NCI-H128 (cell line): ENCODE results near the gene OTOG.
A peak's percentile ranks its signal among the peaks of the same experiment; 100 is the strongest.

Experiments used
- DNase-seq: peaks from one replicate; lab custom pipeline; 2025; ENCODE audit not compliant: unreplicated experiment; lab: John Stamatoyannopoulos, UW

Gene OTOG

DNA sequence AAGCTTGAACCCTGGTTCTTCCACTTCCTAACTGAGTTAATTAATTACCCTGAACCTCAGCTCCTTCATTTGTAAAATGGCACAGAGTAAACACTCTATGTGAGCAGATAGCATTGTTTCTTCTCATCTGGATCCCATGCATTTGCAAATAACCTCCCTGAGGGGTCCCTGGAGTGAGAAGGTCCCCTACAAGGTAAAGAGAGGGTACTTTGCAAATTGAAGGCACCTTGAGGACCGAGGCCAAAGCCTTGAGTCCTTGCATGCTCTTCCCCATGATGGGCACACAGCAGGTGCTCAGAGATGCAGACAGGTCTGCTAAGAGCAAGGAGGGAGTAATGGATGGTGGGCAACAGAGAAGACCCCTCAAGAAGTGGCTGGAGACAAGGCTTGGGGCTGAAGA, 33.2 kb downstream of the OTOG start:
- DNase-seq: no peak

DNA sequence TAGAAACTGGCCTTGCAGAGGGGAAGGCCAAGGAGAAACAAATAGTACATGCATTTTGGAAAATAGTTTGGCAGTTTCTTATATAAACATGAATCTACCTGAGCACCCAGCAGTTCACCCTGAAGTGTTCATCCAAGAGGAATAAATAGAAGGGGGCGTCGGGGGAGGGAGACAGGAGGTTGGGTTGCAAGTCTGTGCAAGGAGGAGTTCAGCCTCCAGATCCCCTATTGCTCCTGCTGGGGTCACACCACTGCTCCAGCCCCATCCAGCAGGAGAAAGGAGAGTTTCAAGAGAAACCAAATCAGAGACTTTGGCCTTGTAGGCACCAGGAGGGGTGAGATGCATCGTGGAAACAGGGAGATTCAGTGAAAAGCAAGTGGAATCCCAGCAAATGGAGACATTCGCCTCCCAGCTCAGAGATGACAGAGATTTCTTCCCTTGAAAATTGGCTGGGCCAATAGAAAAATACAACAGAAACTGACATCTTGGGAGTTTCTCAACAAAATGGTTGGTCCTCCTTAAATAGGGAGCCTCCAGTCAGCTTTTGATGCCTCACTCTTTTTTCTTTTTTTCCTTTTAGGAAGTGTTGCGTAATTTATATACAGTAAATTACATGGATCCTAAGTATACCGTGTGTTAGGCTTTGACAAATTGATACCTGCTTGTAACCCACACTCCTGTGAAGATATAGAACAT, 34.1 kb downstream of the OTOG start:
- no peak for DNase-seq

DNA sequence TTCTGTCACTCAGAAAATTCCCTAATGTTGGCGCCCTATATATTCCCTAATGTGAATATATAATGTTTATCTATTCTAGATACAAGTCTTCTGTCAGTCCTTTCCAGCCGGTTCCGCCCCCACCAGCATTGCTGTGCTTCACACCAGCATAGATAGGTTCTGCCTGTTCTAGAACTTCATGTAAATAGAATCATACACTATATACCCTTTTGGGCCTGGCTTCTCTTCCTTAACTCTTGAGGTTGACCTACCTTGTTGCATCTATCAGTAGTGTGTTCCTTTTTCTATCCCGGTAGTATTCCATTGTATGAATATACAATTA, 34.6 kb downstream of the OTOG start:
- DNase-seq: no peak

DNA sequence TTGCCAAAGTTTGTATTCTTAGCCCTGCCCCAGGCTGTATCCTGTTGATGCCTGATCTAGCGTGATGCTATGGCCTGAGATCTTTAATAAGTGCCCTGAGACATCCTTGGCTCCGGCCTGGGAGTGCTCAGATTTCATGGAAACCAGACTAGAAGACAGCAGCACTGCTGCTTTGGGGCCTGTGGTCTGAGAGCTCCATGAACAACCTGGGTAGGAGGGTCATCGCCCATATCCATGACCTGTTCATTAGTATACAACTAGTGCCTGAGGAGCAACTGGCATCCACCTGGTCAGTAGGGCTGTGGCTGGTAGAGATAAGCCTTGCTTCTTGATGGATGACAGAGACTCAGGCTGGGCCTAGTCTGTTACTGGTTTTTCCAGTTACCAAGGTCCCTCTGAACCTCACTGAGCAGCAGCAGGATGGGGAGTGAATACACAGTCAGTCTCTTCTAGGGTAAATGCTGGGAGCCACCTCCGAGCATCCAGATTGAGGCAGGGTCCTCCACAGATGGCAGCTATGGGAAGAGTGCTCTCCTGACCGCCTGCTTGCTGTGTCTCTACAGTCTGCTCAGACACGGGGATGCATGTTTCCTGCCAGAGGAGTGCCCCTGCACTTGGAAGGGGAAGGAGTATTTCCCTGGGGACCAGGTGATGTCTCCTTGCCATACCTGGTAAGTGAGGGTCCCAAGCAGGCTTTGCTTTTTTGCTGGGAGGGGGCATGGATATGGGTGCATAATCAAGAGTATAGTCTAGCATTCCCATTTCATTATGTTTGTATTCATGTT, 39.0 kb downstream of the OTOG start:
- no peak for DNase-seq

DNA sequence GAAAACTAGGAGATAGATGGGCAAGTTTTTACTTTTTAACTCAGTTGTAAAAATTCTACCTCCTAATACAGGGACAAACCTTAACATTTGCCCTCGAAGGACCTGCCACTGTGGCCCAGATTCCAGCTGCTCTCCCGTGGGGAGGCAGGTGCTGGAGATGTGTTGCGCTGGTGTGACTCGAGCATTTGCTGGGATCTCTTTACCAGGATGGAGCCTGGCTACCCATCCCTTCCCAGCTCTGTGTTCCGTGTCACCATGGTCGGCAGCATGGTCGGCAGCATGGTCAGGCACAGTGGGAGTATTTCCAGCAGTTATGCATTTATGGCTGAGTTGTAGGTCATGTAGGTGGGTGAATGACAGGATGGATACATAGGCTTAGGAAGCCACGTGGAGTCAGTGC, 41.1 kb downstream of the OTOG start:
- DNase-seq: no peak

DNA sequence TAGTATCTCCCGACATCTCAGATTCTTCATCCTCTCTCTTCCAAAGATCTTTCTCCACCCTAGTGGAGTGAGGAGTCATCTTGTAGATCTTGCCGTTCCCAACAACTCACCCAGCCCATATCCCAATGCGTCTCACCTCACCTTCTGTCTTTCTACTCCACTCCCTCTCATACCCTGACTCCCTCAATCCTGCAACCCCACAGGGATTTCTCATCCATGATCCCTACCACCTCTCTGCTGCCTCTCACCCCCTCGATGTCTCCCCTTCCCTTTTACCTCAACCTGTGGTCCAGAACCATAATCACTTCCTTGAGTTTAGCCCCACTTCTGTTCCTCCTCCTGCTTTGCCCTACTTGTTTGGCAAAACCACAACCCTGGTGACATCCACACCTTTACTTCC, 41.7 kb downstream of the OTOG start:
- no peak for DNase-seq

DNA sequence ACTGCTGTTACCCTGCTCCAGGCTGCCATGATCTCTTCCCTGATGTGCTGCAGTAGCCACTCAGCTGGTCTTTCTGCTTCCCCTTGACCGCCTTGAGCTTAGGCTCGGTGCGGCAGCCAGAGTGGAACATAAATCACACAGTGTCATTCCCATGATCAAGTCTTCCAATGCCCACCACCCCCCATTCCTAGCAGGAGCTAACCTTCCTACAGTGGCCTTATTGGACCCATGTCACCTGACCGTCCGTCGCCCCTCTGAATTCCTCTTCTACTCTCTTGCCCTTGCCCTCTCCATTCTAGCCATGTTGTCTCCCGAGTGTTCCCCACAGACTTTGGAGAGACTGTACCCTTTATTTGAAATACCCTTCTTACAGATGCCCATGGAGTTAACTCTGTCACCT, 43.4 kb downstream of the OTOG start:
- no peak for DNase-seq

DNA sequence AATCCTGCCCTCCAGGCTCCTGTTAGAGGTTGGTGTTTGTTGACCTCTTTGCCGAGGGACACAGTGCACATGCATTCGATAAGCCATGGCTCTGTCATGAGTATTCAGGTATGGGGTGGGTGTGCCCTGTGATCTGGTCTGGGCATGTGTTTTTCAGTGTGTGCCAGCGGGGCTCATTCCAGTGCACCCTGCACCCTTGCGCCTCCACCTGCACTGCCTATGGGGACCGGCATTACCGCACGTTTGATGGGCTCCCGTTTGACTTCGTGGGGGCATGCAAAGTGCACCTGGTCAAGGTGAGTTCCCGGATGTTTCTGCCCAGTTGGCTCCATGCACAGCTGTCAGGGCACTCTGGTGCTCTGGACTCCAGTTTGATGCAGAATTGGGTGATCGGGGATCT, 44.2 kb downstream of the OTOG start:
- DNase-seq: no peak

DNA sequence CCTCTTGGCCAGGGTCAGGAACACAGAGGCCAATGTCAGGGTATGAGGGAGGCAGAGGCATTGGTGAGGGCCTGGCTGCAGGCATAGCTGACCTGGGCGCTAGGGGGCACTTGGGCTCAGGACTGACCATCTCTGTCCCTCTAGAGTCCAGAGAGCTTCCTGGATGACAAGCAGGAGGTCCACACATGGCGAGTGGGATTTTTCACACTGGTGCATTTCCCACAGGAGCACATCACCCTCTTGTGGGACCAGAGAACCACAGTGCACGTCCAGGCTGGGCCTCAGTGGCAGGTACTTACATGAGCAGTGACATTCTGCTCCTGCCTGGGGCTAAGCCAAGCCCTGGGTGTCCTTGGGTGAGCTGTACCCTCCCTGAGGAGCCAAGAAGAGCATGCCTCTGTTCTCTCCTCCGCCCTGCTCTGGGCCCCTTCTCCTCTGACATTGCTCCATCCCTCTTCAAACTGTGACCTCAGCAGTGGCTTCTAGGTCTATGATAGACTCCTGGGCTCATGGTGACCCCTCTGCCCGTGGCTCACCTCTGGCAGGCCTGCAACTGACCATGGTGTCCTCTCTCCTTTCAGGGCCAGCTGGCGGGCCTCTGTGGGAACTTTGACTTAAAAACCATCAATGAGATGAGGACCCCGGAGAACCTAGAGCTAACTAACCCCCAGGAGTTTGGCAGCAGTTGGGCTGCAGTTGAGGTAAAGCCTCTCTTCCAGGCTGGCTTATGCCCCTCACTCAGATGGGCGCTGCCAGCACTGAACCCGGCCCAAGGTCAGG, 46.6 kb downstream of the OTOG start:
- DNase-seq: no peak

DNA sequence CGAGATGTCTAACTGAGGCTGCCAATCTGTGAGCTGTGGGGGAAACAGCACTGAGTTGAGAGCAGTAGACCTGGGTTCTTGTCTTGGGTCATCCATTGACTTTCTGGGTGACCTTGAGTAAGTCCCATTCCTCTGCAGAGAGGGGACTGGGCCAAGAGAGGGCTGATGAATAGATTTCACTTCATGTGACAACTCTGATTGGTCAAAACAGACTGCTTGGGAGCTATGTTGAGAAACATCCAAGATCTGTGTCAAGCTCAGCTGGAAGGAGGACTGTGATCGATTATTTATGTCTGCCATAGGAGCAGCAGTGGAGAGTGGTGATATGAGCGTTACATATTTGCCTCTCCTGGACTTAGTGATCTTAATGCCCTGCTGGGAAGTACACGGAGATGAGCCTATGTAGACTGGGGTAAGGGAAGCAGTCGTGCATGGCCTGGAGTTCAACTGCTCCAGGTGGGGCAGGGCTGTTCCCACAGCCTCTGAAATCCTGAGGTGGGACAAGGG, 47.7 kb downstream of the OTOG start:
- no peak for DNase-seq

DNA sequence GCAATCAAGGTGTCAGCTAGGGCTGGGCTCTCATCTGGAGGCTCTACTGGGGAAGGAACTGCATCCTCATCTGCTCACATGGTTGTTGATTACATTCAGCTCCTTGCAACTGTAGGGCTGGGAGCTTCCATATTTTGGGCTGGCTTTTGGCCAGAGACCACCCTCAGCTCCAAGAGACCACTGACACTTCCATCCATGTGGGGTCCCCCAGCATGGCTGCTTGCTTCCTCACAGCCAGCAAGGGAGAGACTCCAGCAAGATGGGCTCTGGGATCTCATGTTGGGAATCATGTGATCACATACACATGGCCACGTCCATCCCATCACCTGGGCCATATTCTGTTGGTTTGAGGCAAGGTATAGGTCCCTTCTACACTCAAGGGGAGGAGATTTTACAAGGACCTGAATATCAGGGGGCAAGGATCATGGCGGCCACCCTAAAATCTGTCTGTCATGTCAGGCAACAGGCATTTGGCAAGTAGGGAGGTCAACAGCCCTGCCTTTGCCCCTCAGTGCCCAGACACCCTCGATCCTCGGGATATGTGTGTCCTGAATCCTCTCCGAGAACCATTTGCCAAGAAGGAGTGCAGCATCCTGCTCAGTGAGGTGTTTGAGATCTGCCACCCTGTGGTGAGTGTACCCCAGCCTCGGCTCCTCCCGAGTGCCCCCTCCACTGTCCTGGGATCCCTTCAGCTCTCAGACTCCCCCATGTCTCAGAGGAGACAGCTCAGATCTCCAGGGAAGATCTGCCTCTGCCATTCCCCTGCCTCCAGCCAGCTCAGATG, 48.7 kb downstream of the OTOG start:
- DNase-seq: no peak

DNA sequence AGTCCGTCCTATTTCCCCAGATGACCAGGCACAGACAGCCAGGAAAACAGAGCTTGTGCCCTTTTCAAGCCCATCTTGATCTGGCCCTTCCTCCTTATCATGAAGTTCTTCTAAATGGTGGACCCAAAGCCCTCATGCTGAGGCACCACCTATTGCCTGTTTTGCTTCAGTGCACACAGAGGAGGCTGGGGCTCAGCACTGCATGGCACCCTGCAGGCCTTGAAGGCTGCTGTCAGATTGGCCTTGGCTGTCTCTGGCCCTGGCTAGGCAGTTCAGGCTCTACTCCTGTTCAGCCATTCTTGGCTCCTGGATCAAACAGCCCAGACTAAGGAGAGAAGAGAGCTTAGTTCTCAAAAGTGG, 49.2 kb downstream of the OTOG start:
- no peak for DNase-seq

DNA sequence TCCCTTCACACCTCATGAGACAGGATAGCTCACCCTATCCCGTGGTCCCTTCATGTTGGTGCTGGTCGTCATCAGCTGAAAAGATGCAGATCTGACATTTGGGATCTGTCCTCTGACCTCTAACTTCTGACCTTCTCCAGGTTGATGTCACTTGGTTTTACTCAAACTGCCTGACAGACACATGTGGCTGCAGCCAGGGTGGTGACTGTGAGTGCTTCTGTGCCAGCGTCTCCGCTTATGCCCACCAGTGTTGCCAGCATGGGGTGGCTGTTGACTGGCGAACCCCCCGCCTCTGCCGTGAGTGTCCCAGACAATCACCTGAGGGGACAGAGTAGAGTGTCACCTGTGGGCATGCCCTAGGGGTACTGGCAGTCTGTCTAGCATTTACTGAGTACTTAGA, 49.7 kb downstream of the OTOG start:
- DNase-seq: no peak

DNA sequence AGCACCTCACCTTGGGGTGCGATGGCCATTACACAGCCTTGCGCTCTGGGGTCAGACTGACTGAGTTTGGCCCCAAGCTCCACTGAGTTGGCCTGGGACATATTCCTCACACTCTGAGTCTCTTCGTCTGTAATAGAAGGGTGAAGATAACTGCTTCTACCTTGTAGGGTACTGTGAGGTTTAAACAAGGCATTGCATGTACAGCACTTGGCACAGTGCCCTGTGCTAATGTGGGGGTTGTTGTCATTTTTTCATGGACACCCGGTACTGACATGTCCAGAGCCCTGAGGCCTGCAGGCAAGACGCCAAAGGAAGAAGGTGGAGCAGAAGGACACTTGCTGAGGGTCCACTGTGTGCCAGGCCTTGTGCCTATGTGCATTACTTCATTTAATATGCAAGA, 50.7 kb downstream of the OTOG start:
- DNase-seq: no peak

DNA sequence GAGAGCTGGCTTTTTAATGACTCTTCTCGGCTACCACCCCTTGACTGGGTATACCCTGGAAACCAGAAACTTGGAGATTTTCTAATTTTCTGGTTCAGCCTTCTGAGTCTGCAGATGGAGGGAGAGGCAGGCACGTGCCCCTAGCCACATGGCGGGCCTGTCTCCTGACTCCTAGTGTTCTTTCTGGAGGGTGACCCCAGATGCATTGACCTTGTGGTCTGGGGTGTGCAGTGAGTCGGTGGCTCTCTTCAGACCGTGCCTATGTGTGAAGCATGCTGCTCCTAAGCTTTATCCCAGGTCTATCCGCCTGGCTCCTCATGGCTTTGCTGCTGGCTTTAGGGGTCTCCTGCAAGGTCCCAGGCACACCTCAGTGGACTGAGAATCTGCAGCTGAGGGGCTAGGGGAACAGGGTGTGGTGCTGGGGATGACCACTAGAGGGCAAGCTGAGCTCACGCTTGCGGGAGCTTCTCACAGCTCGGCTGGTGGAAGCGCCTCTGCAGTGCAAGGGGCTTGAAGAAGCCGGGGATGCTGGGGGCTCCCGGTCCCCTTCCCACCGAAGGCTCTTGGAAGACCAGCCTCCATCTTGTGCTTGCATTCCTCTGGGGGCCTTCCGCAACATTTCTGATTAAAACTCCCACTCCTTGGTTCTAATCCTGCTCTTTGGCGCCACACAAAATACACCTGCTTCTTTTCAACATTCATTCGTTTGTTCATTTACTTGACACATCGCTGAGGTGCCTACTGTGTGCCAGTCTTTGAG, 51.8 kb downstream of the OTOG start:
- DNase-seq: peak; percentile 51

DNA sequence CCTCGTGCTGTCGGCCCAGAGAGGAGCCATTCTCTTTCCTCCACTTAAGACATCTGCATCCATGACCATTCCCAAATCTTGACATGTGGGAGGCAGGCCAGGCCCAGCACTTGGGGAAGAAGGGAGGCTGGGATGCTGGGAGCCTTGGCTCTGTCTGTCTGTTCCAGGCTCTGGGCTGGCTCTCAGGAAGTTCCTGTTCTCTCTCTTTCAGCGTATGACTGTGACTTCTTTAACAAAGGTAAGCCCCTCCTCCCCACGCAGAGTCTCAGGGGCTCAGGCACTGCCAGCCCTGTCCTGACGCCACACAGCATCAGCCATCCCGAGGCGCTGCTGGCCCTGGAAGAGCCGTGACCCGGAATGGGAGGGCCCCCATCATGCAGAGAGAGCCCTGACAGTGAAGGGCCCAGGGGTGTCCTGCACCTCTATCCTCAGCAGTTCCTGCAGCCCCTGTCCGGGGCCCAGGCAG, 52.4 kb downstream of the OTOG start:
- no peak for DNase-seq

DNA sequence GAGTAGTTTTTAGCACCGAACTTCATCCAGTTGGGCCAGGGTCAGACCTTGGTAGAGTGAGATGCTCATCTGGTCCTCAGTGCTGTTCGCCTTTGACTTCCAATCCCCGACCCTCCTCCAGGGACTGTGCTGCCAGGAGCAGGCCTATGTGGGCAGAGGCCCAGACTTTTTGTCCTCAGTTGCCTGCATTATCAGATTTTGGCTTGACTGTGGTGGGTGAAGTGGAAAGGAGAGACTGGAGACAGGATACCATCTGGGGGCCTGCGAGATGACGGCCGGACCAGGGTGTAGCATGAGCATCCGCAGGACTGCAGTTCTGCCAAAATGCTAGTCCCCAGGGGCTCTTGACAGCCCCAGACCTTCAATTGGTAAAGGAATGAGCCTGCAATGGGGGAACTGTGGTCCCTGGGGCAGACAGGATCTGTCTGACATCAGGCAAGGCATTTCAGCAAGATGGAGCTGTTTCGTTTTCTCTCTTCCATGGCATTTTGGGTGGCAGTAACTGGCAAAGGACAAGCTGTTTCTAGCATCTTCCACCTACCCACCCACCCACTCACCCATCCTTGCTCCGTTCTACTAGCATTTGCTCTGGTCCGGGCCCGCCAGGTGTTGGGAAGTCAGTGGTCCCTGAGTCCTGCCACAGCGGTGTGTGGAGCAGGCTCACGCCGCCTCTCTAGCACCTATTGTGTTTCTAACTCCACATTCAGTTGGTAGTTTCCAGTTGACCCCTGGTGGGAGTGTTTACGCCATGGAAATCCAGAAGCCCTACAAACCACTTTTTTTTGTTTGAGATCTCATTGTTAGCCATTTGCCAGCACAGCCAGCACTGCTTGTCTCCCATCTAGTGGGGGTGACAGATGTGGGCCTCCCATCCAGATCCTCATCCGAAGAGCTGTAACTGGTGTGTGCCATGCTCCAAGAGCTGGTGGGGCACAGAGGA, 53.5 kb downstream of the OTOG start:
- no peak for DNase-seq

DNA sequence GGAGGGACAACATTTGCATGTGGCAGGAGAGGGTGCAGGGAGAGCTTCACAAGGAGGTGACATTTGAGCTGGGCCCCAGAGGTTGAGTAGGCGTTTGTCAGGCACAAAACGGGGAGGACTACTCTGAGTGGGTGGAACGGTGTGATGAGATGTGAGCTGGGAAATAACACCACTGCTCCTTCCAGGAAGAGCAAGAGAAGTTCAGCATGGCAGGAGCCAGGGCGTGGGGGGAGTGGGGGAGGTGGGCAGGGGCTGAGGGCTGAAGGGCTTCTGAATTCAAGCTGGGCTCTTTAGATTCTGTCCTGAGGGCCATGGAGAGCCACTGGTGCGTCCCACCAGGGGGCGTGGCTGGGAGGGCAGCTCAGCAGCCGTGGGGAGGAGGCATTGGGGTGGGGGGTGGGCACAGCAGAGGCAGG, 54.2 kb downstream of the OTOG start:
- no peak for DNase-seq

DNA sequence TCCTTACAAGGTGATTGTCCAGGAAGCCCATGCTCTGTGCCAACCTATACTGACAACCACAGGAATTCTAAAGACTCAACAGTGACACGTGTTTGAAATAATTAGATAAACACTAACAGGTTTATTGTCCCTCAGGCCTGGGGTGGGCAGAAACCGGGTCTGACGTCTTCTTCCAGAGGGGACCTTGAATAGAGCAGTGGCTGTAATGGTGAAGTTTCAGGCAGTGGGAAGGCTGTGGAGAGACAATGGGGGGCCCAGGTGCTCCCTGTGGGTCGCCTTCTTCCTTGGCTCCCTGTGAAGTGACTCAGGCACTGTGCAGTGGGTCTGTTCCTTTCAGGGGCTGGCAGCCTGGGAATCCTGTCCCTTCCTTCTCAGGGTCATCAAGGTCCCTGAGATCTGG, 54.6 kb downstream of the OTOG start:
- no peak for DNase-seq
